Measurements from ENCODE around the gene JMJD4. TPM values are rescaled to one million over a fixed set of nuclear protein-coding genes. Genes with fewer than 3 reads are reported as not detected.
"Not testable (repeated sequence)": the region's sequence is repeated elsewhere in the genome, so short reads cannot be mapped to it uniquely, and the experiment has no call there.

JMJD4 gene
- total RNA-seq, 1 experiment from 2014 or later = 54.4 TPM

DNA sequence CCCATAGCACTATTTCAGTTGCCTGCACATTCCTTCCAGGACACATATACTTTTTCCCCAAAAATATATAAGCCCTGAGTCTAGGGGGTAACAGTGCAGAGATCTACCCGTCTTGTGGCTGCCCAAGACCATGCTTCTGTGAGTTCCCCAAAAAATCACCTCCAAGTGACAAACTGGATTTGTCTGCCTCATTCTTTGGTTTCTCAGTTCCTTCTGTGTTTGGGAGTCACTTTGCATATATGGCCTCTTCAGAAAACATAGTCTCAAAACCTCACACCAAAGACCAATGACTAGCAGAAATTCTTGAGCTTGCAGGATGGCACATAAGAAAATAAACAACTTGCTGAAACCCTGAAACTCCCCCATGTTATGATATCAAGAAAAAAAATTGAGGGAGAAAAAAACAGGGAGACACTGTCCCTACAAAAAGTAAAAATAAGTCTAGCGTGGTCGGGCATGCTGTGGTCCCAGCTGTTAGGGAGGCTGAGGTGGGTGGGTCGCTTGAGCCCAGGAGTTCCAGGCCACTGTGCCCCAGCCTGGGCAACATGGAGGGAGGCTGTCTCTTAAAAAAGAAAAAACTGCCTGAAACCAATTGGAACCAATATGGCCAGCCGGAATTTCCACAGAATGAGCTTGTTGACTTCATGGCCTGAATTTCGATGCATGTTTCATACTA lies 8.0 kb downstream of the JMJD4 start:
- Histone ChIP-seq H3K36me3 (replicated peaks; ENCODE audit: control insufficient read depth, insufficient read depth, low read length) (peaks cover 2% of the 10 kb centered on the region), H3K4me3 (ENCODE audit: insufficient read depth, low read depth, low read length) (no peak overlapping the region), H3K27me3 (ENCODE audit: control insufficient read depth, insufficient read depth, low read length) (no peaks in the 10 kb centered on the region)
- DNase-seq = no peak

DNA sequence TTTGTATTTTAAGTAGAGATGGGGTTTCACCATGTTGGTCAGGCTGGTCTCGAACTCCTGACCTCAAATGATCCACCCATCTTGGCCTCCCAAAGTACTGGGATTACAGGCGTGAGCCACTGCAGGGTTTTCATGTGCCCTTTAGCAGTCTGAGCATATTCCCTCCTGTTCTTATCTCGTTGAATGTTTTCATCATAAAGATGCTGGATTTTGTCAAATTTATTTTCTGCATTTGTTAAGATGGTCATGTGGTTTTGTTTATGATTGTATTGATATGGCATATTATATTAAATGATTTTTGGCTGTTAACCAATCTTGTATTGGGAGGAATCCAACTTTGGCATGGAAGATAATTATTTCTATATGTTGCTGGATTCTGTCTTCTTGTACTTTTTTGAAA lies 8.8 kb downstream of the JMJD4 start:
- DNase-seq = no peak
- Histone ChIP-seq H3K36me3 (replicated peaks; ENCODE audit: control insufficient read depth, insufficient read depth, low read length) (peaks cover under 1% of the 10 kb centered on the region), H3K27me3 (ENCODE audit: control insufficient read depth, insufficient read depth, low read length) (no peaks in the 10 kb centered on the region), H3K4me3 (ENCODE audit: insufficient read depth, low read depth, low read length) (no peak overlapping the region)

- no peak for DNase-seq
- no peak overlapping the region for H3K4me3 ChIP-seq (ENCODE audit: insufficient read depth, low read depth, low read length)
- H3K27me3 ChIP-seq (ENCODE audit: control insufficient read depth, insufficient read depth, low read length) = no peaks in the 10 kb centered on the region
- H3K36me3 ChIP-seq (replicated peaks; ENCODE audit: control insufficient read depth, insufficient read depth, low read length) = no peaks in the 10 kb centered on the region
Measured at GRCh38 chr1:227725046-227725445, 10.1 kb downstream of the JMJD4 start.

GRCh38 chr1:227723474-227723873 lies 11.6 kb downstream of the JMJD4 start:
- Histone ChIP-seq H3K4me3 (ENCODE audit: insufficient read depth, low read depth, low read length) (no peak overlapping the region), H3K27me3 (ENCODE audit: control insufficient read depth, insufficient read depth, low read length) (no peaks in the 10 kb centered on the region), H3K36me3 (replicated peaks; ENCODE audit: control insufficient read depth, insufficient read depth, low read length) (no peaks in the 10 kb centered on the region)
- no peak for DNase-seq

DNA sequence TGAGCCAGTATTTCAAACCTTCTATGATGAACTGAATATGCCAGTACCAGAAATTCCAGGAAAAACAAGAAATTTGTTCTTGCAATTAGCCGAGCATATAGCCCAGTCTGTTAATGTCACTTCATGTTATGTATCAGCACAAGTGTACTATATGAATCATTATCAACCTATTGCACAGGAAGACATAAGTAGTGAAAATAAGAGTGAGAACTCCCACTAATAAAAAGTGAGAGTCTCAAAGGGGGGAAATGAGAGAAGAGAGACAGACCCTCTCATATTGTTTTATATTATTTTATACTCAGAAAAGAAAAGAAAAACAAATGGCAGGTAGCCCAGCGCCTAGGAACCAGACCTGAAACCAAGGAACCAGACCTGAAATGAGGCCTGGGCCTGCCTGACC lies 16.2 kb downstream of the JMJD4 start:
- no peaks in the 10 kb centered on the region for H3K36me3 ChIP-seq (replicated peaks; ENCODE audit: control insufficient read depth, insufficient read depth, low read length)
- no peak for DNase-seq
- no peaks in the 10 kb centered on the region for H3K27me3 ChIP-seq (ENCODE audit: control insufficient read depth, insufficient read depth, low read length)
- H3K4me3 ChIP-seq (ENCODE audit: insufficient read depth, low read depth, low read length) = no peak overlapping the region

GRCh38 chr1:227712648-227713047 lies 22.5 kb downstream of the JMJD4 start:
- Histone ChIP-seq H3K36me3 (replicated peaks; ENCODE audit: control insufficient read depth, insufficient read depth, low read length) (no peaks in the 10 kb centered on the region), H3K27me3 (ENCODE audit: control insufficient read depth, insufficient read depth, low read length) (no peaks in the 10 kb centered on the region), H3K4me3 (ENCODE audit: insufficient read depth, low read depth, low read length) (no peak overlapping the region)
- DNase-seq = no peak

DNA sequence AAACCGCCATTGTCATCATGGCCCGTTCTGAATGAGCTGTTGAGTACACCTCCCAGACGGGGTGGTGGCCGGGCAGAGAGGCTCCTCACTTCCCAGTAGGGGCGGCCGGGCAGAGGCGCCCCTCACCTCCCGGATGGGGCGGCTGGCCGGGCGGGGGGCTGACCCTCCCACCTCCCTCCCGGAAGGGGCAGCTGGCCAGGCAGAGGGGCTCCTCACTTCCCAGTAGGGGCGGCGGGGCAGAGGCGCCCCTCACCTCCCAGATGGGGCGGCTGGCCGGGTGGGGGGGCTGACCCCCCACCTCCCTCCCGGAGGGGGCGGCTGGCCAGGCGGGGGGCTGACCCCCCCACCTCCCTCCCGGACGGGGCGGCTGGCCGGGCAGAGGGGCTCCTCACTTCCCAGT lies 24.6 kb downstream of the JMJD4 start:
- H3K4me3 ChIP-seq (ENCODE audit: insufficient read depth, low read depth, low read length); H3K27me3 ChIP-seq (ENCODE audit: control insufficient read depth, insufficient read depth, low read length); DNase-seq; H3K36me3 ChIP-seq (replicated peaks; ENCODE audit: control insufficient read depth, insufficient read depth, low read length): not testable (repeated sequence)

DNA sequence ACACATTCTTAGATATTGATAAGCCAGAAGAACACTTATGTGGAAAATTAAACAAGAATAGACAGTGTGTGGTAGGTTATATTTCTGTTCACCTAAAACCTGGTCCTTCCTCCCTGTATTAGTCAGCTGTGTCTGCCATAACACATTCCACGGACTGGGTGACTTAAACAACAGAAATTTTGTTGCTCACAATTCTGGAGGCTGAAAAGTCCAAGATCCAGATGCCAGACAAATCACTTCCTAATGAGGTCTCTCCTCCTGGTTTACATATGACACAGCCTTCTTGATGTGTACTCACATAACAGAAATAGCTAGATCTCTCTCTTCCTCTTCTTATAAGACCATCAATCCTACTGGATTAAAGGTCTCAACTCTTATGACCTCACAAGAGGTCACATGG lies 25.7 kb downstream of the JMJD4 start:
- H3K36me3 ChIP-seq (replicated peaks; ENCODE audit: control insufficient read depth, insufficient read depth, low read length) = no peaks in the 10 kb centered on the region
- no peak for DNase-seq
- no peaks in the 10 kb centered on the region for H3K27me3 ChIP-seq (ENCODE audit: control insufficient read depth, insufficient read depth, low read length)
- no peak overlapping the region for H3K4me3 ChIP-seq (ENCODE audit: insufficient read depth, low read depth, low read length)

GRCh38 chr1:227707846-227708245 lies 27.3 kb downstream of the JMJD4 start:
- no peak for DNase-seq
- H3K36me3 ChIP-seq (replicated peaks; ENCODE audit: control insufficient read depth, insufficient read depth, low read length) = no peaks in the 10 kb centered on the region
- no peaks in the 10 kb centered on the region for H3K27me3 ChIP-seq (ENCODE audit: control insufficient read depth, insufficient read depth, low read length)
- H3K4me3 ChIP-seq (ENCODE audit: insufficient read depth, low read depth, low read length) = no peak overlapping the region

DNA sequence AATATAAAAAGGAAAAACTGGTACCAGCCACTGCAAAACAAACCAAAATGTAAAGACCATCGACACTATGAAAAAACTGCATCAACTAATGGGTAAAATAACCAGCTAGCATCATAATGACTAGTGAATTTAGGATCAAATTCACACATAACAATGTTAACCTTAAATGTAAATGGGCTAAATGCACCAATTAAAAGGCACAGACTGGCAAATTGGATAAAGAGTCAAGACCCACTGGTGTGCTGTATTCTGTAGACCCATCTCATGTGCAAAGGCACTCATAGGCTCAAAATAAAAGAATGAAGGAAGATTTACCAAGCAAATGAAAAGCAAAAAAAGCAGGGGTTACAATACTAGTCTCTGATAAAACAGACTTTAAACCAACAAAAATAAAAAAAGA lies 33.5 kb downstream of the JMJD4 start:
- not testable (repeated sequence) for H3K36me3 ChIP-seq (replicated peaks; ENCODE audit: control insufficient read depth, insufficient read depth, low read length); DNase-seq; H3K27me3 ChIP-seq (ENCODE audit: control insufficient read depth, insufficient read depth, low read length); H3K4me3 ChIP-seq (ENCODE audit: insufficient read depth, low read depth, low read length)

DNA sequence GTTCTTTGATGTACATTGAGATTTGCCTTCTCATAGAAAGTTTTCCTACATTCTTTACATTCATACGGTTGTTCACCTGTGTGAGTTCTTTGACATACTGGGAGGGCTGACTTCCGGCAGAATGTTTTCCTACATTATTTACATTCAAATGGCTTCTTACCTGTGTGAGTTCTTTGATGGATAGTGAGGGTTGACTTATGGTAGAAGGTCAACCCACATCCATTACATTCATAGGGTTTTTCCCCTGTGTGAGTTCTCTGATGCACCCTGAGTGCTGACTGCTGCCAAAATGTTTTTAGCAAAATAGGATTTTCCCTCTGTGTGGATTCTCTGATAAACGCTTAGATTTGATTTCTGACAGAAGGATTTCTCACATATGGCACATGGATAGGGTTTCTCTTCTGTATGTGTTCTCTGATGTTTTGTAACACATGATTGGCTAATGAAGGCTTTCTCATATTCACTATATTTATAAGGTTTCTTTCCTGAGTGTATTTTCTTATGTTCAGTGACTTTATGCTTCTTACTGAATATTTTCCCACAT lies 37.7 kb downstream of the JMJD4 start:
- DNase-seq = no peak
- no peaks in the 10 kb centered on the region; the same call in 1 of the 2 replicates for H3K27me3 ChIP-seq (ENCODE audit: control insufficient read depth, insufficient read depth, low read length)
- no peaks in the 10 kb centered on the region for H3K36me3 ChIP-seq (replicated peaks; ENCODE audit: control insufficient read depth, insufficient read depth, low read length)
- H3K4me3 ChIP-seq (ENCODE audit: insufficient read depth, low read depth, low read length) = no peak overlapping the region

DNA sequence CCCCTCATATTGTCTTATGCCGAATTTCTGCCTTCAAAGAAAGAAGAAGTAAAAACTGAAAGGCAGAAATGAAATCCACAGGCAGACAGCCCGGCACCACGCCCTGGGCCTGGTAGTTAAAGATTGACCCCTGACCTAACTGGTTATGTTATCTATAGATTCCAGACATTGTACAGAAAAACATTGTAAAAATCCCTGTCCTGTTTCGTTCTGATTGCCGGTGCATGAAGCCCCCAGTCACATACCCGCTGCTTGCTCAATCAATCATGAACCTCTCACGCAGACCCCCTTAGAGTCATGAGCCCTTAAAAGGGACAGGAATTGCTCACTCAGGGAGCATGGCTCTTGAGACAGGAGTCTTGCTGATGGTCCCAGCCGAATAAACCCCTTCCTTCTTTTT lies 49.3 kb downstream of the JMJD4 start:
- Histone ChIP-seq H3K27me3 (ENCODE audit: control insufficient read depth, insufficient read depth, low read length) (no peaks in the 10 kb centered on the region), H3K36me3 (replicated peaks; ENCODE audit: control insufficient read depth, insufficient read depth, low read length) (no peaks in the 10 kb centered on the region)
- no peak for DNase-seq

More for the DNA sequence above, 49.3 kb downstream of the JMJD4 start:
- no peak overlapping the region for H3K4me3 ChIP-seq (ENCODE audit: insufficient read depth, low read depth, low read length)

Other genes with a start within 250 kb of the JMJD4 start
- 21.9 and 37.8 TPM in 2 replicates for gene ZNF678, start 171.7 kb downstream of the JMJD4 start, total RNA-seq (2014; rRNA removed; shearing (Covaris generic))
- gene SNAP47, start 133 bp upstream of the JMJD4 start, total RNA-seq (2014; rRNA removed; shearing (Covaris generic)) = 122 and 123 TPM in 2 replicates
- gene PRSS38, start 80.4 kb upstream of the JMJD4 start, total RNA-seq (2014; rRNA removed; shearing (Covaris generic)) = not detected in 2 replicates
- gene WNT9A, start 212.6 kb upstream of the JMJD4 start, total RNA-seq (2014; rRNA removed; shearing (Covaris generic)) = 3.2 and 4.0 TPM in 2 replicates

All from H7 (cell line).